AG09319 (cell line): ENCODE results near the gene ZAR1L.

Experiments
- DNase-seq: peaks from one replicate; pipeline ENCODE4 v3.0.0-alpha.2; 2010; ENCODE audit warnings: low read depth; ENCODE audit errors: extremely low read depth
- CTCF ChIP-seq: IDR thresholded peaks from 2 replicates; pipeline ENCODE4 v1.5.1; 2011; ENCODE audit warnings: low read depth, mild to moderate bottlenecking, inconsistent platforms, low read length, moderate library complexity

Gene ZAR1L

GRCh38 chr13:32262619-32263018 is 52.5 kb downstream of the ZAR1L start:
- no peak for TF ChIP-seq CTCF

GRCh38 chr13:32262165-32262564 is 53.0 kb downstream of the ZAR1L start:
- TF ChIP-seq CTCF: no peak
- no peak for DNase-seq

More at GRCh38 chr13:32262619-32263018, 52.5 kb downstream of the ZAR1L start:
- DNase-seq: no peak

- no peak for DNase-seq
- TF ChIP-seq CTCF: no peak
Measured at GRCh38 chr13:32261567-32261966, 53.6 kb downstream of the ZAR1L start.

GRCh38 chr13:32259116-32259515 is 56.0 kb downstream of the ZAR1L start:
- no peak for DNase-seq
- no peak for TF ChIP-seq CTCF

GRCh38 chr13:32257649-32258048 is 57.5 kb downstream of the ZAR1L start:
- DNase-seq: no peak
- no peak for TF ChIP-seq CTCF

GRCh38 chr13:32256243-32256642 is 58.9 kb downstream of the ZAR1L start:
- DNase-seq: no peak
- TF ChIP-seq CTCF: no peak

- DNase-seq: no peak
- no peak for TF ChIP-seq CTCF
Measured at GRCh38 chr13:32255724-32256109, 59.4 kb downstream of the ZAR1L start.
